ENCODE results near the gene CFAP100.

- no peak for TF ChIP-seq CTCF (IDR thresholded peaks at IDR 0.05)
- TF ChIP-seq EZH2 (IDR thresholded peaks at IDR 0.05), result no peak
- no peak for TF ChIP-seq EZH2phosphoT487 (IDR thresholded peaks at IDR 0.05)
These were observed 44.7 kb downstream of the CFAP100 start for GRCh38 chr3:126439346-126439967.

Data from neural progenitor cell (in vitro differentiated cells).